CD8-positive, alpha-beta memory T cell (primary cell): Measurements from ENCODE around the gene PMIS2. TPM values are rescaled to one million over a fixed set of nuclear protein-coding genes. Genes with fewer than 3 reads are reported as not detected.
"Not testable (repeated sequence)": the region's sequence is repeated elsewhere in the genome, so short reads cannot be mapped to it uniquely, and the experiment has no call there.

ENCODE experiments used
- CTCF ChIA-PET: fragments of 350-600 bp; sonication (Branson Sonifier 250); formaldehyde crosslinking; loops from one replicate; lab custom pipeline; 2021; ENCODE audit warnings: antibody characterized with exemption; lab: Charles Lee
- POLR2A ChIA-PET: fragments of 350-600 bp; sonication (Branson Sonifier 250); formaldehyde crosslinking; loops from one replicate; lab custom pipeline; 2021; ENCODE audit warnings: antibody characterized with exemption; lab: Charles Lee
- DNase-seq, 5 donors: peaks; one replicate each; pipeline versions ENCODE4 v3.0.0 to v3.0.0-alpha.2; 2020 to 2022; ENCODE audit warnings: mixed read lengths in 1 of 5
- H3K27ac ChIP-seq: one replicate; pipeline ENCODE4 v1.7.0; 2013; ENCODE audit warnings: low read depth, mild to moderate bottlenecking, low read length, moderate library complexity
- H3K27me3 ChIP-seq: 2 replicates; pipeline ENCODE4 v1.7.0; 2013; ENCODE audit warnings: low read length, mild to moderate bottlenecking; ENCODE audit not compliant: insufficient read depth, poor library complexity, severe bottlenecking
- H3K36me3 ChIP-seq: 2 replicates; pipeline ENCODE4 v1.7.0; 2013; ENCODE audit warnings: mild to moderate bottlenecking, low read length, moderate library complexity; ENCODE audit not compliant: insufficient read depth
- H3K4me1 ChIP-seq: 2 replicates; pipeline ENCODE4 v1.7.0; 2013; ENCODE audit warnings: mild to moderate bottlenecking, low read length, moderate library complexity; ENCODE audit not compliant: insufficient read depth
- H3K4me3 ChIP-seq: 2 replicates; pipeline ENCODE4 v1.7.0; 2013; ENCODE audit warnings: mild to moderate bottlenecking, low read length
- H3K9me3 ChIP-seq: 2 replicates; pipeline ENCODE4 v1.7.0; 2013; ENCODE audit warnings: mild to moderate bottlenecking, low read length
- H3K27ac Mint-ChIP-seq, 8 donors: one replicate each; pipeline ENCODE4 v1.8.0; 2020 to 2021; ENCODE audit warnings: mixed read lengths in 8 of 8, mild to moderate bottlenecking in 6 of 8, inconsistent platforms in 3 of 8, moderate library complexity in 3 of 8
- H3K27me3 Mint-ChIP-seq, 2 donors: one replicate each; pipeline ENCODE4 v1.8.0; 2020 to 2021; ENCODE audit warnings: mixed read lengths in 2 of 2, mild to moderate bottlenecking in 1 of 2, moderate library complexity in 1 of 2
- H3K36me3 Mint-ChIP-seq, 3 donors: one replicate each; pipeline ENCODE4 v1.8.0; 2020 to 2021; ENCODE audit warnings: mixed read lengths in 3 of 3, inconsistent platforms in 1 of 3, mild to moderate bottlenecking in 1 of 3
- H3K4me1 Mint-ChIP-seq, 3 donors: one replicate each; pipeline ENCODE4 v1.8.0; 2020 to 2021; ENCODE audit warnings: mixed read lengths in 3 of 3, inconsistent platforms in 1 of 3, mild to moderate bottlenecking in 1 of 3
- H3K4me3 Mint-ChIP-seq, 7 donors: one replicate each; pipeline ENCODE4 v1.8.0; 2020 to 2021; ENCODE audit warnings: mixed read lengths in 7 of 7, mild to moderate bottlenecking in 6 of 7, moderate library complexity in 4 of 7, inconsistent platforms in 2 of 7
- H3K9me3 Mint-ChIP-seq, 5 donors: one replicate each; pipeline ENCODE4 v1.8.0; 2020 to 2022; ENCODE audit warnings: mixed read lengths in 5 of 5, mild to moderate bottlenecking in 3 of 5, moderate library complexity in 2 of 5, inconsistent platforms in 1 of 5
- polyA plus RNA-seq: library from polyadenylated mRNA; unstranded; fragments of 300-500 nt; fragmentation: Illumina TruSeq; gene quantifications from one replicate; pipeline ENCODE4 v1.2.3, GENCODE V29; 2021
- total RNA-seq, 2 experiments: library from RNA; stranded (reverse); gene quantifications; one replicate each; pipeline ENCODE4 v1.2.3, GENCODE V29; 2021

PMIS2 gene
- total and polyA plus RNA-seq, 3 experiments from 2014 or later, result not detected

DNA sequence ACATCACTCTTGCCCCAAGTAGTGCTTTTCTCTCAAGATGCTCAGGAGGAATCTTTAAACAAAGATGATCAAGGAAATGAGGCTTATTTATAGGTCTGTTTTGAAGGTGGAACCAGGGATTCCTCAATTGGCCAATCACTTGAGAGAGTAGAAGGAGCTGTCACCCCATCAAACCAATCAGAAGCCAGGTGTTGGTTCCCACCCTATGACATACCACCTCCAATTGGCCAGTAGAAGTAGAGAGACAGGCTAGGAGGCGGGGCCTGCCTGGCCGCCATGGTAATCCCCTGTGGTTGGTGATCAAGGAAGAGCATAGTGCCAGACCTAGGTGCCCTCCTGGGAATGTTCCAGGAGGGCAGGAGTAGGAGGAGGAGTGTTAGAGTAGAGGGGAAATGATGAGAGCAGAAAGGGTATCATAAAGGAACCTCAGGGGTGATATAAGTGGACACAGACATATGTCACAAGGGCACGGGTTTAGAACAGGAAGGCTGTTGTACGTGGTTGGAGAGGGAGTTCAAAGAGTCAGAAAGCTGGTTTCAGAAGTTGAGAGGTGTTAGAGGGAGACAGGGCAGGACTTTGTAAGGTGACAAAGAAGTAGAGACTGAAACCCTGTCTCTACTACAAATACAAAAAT lies 10.5 kb downstream of the PMIS2 start:
- ChIA-PET CTCF (no interaction called here), POLR2A (no interaction called here)
- H3K27me3 Mint-ChIP-seq, result peaks cover 5 to 35% of the 10 kb centered on the region in 2 donors
- peak overlapping the region in 1 of 8 donors; percentile 10 for H3K27ac Mint-ChIP-seq
- no peak overlapping the region for H3K4me3 Mint-ChIP-seq
- DNase-seq, result no peak
- Histone ChIP-seq H3K4me3 (no peak overlapping the region), H3K9me3 (no peaks in the 10 kb centered on the region), H3K27ac (no peak overlapping the region), H3K4me1 (no peaks in the 10 kb centered on the region), H3K27me3 (no peaks in the 10 kb centered on the region), H3K36me3 (no peaks in the 10 kb centered on the region)
- peaks cover 0 to 3% (median 0%) of the 10 kb centered on the region in 3 donors for H3K36me3 Mint-ChIP-seq
- peaks cover 0 to 2% (median 0%) of the 10 kb centered on the region in 3 donors for H3K4me1 Mint-ChIP-seq
- no peaks in the 10 kb centered on the region for H3K9me3 Mint-ChIP-seq

- Mint-ChIP-seq H3K27me3 (peaks cover 5 to 19% of the 10 kb centered on the region in 2 donors), H3K36me3 (peaks cover 0 to 4% (median 3%) of the 10 kb centered on the region in 3 donors), H3K27ac (no peak overlapping the region), H3K9me3 (peaks cover 0 to 3% (median 0%) of the 10 kb centered on the region in 5 donors), H3K4me3 (no peak overlapping the region), H3K4me1 (no peaks in the 10 kb centered on the region)
- H3K36me3 ChIP-seq, result no peaks in the 10 kb centered on the region
- no peaks in the 10 kb centered on the region for H3K27me3 ChIP-seq
- H3K4me3 ChIP-seq, result no peak overlapping the region
- no peak for DNase-seq
- CTCF ChIA-PET, result interaction anchor here (1.1 to 1.2 kb wide), 2 partner anchors 10 to 11 kb away, joined by 3 to 4 read pairs; partner anchors contain the start of gene HAUS5
- H3K9me3 ChIP-seq, result no peaks in the 10 kb centered on the region
- POLR2A ChIA-PET, result no interaction called here
- H3K4me1 ChIP-seq, result no peaks in the 10 kb centered on the region
- H3K27ac ChIP-seq, result no peak overlapping the region
Observed at GRCh38 chr19:35601971-35602370, 16.0 kb downstream of the PMIS2 start.

DNA sequence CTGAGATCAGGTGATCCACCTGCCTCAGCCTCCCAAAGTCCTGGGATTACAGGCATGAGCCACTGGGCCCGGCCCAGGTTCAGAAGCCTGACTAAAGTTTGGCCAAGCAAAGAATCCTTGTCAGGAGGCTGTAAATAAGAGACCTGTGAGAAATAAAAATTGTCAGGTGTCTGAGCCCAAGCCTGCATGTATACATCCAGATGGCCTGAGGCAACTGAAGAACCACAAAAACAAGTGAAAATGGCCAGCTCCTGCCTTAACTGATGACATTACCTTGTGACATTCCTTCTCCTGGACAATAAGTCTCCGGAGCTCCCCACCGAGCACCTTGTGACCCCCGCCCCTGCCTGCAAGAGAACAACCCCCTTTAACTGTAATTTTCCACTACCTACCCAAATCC lies 18.5 kb downstream of the PMIS2 start:
- H3K36me3 Mint-ChIP-seq, H3K27me3 ChIP-seq, POLR2A ChIA-PET, H3K9me3 Mint-ChIP-seq, H3K9me3 ChIP-seq, H3K36me3 ChIP-seq, H3K4me1 ChIP-seq, H3K4me1 Mint-ChIP-seq, H3K4me3 Mint-ChIP-seq, H3K4me3 ChIP-seq, DNase-seq, H3K27ac Mint-ChIP-seq, H3K27ac ChIP-seq, CTCF ChIA-PET: not testable (repeated sequence)
- H3K27me3 Mint-ChIP-seq, result peaks cover 3 to 12% of the 10 kb centered on the region in 2 donors

DNA sequence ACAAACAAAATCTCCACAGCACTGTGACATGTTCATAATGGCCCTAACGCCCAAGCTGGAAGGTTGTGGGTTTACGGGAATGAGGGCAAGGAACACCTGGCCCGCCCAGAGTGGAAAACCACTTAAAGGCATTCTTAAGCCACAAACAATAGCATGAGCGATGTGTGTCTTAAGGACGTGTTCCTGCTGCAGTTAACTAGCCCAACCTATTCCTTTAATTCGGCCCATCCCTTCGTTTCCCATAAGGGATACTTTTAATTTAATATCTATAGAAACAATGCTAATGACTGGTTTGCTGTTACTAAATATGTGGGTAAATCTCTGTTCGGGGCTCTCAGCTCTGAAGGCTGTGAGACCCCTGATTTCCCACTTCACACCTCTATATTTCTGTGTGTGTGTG lies 21.2 kb downstream of the PMIS2 start:
- H3K27me3 ChIP-seq, H3K36me3 Mint-ChIP-seq, H3K27ac ChIP-seq, H3K9me3 ChIP-seq, H3K4me3 ChIP-seq, H3K36me3 ChIP-seq, POLR2A ChIA-PET, H3K27me3 Mint-ChIP-seq, DNase-seq, H3K9me3 Mint-ChIP-seq, H3K4me3 Mint-ChIP-seq: not testable (repeated sequence)
- Mint-ChIP-seq H3K4me1 (peaks cover 16 to 24% (median 23%) of the 10 kb centered on the region in 3 donors), H3K27ac (peak overlapping the region in 2 of 8 donors; percentile 32 to 62)
- peaks cover 22% of the 10 kb centered on the region for H3K4me1 ChIP-seq
- CTCF ChIA-PET, result interaction anchor here (0.9 to 1.2 kb wide), 2 partner anchors 8 to 15 kb away, joined by 3 read pairs; no protein-coding TSS in a partner anchor

DNA sequence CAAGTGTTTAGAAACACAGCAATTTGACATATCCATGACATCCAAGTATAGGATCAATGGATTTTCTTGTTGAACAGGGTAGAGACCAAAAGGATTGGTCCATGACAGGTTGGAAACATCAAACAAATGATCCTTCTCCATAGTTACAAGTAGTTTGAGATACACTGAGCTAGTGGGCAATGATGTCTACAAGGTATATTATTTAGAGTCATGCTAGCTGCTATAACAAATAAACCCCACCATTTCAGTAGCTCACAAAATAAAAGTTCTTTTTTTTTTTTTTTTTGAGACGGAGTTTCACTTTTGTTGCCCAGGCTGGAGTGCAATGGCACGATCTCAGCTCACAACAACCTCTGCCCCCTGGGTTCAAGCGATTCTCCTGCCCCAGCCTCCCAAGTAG lies 21.7 kb downstream of the PMIS2 start:
- Mint-ChIP-seq H3K27me3 (peaks cover 0 to 3% of the 10 kb centered on the region in 2 donors), H3K9me3 (peaks cover 2 to 9% (median 4%) of the 10 kb centered on the region in 5 donors), H3K36me3 (peaks cover 2 to 4% (median 2%) of the 10 kb centered on the region in 3 donors), H3K27ac (peak overlapping the region in 1 of 8 donors; percentile 62), H3K4me3 (no peak overlapping the region), H3K4me1 (peaks cover 20 to 29% (median 28%) of the 10 kb centered on the region in 3 donors)
- ChIA-PET POLR2A (no interaction called here), CTCF (interaction anchor here (1.2 kb wide), 1 partner anchor 15 kb away, joined by 3 read pairs; no protein-coding TSS in a partner anchor)
- Histone ChIP-seq H3K4me3 (no peak overlapping the region), H3K4me1 (peaks cover 25% of the 10 kb centered on the region), H3K36me3 (no peaks in the 10 kb centered on the region), H3K9me3 (no peaks in the 10 kb centered on the region), H3K27me3 (no peaks in the 10 kb centered on the region), H3K27ac (no peak overlapping the region)
- DNase-seq, result no peak

DNA sequence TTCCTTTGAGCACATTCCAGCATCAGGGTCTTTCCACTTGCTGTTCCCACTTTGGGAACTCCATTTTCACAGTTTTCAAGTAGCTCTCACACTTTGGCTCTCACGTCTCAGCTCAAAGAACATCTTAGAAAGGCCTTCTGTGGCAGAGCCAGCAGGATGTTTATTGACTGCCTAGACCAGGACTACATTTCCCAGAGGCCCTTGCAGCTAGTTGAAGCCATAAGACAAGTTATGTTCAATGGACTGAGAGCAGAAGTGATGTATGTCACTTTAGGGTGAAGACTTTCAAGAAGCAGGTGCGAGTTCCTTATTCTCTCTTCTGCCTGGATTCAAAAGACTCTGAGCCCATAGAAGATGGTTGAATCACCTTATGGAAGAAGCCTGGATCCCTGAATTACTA lies 22.3 kb downstream of the PMIS2 start:
- Mint-ChIP-seq H3K4me3 (no peak overlapping the region), H3K27ac (peak overlapping the region in 3 of 8 donors; percentile 12 to 62 (median 14)), H3K27me3 (peaks cover 0 to 2% of the 10 kb centered on the region in 2 donors), H3K36me3 (peaks cover 2 to 4% (median 2%) of the 10 kb centered on the region in 3 donors), H3K4me1 (peaks cover 21 to 34% (median 31%) of the 10 kb centered on the region in 3 donors), H3K9me3 (peaks cover 2 to 9% (median 4%) of the 10 kb centered on the region in 5 donors)
- Histone ChIP-seq H3K27ac (no peak overlapping the region), H3K9me3 (no peaks in the 10 kb centered on the region), H3K4me1 (peaks cover 30% of the 10 kb centered on the region), H3K36me3 (no peaks in the 10 kb centered on the region), H3K4me3 (no peak overlapping the region), H3K27me3 (no peaks in the 10 kb centered on the region)
- ChIA-PET CTCF (interaction anchor here (1.2 kb wide), 1 partner anchor 14 kb away, joined by 3 read pairs; no protein-coding TSS in a partner anchor), POLR2A (no interaction called here)
- DNase-seq, result no peak

DNA sequence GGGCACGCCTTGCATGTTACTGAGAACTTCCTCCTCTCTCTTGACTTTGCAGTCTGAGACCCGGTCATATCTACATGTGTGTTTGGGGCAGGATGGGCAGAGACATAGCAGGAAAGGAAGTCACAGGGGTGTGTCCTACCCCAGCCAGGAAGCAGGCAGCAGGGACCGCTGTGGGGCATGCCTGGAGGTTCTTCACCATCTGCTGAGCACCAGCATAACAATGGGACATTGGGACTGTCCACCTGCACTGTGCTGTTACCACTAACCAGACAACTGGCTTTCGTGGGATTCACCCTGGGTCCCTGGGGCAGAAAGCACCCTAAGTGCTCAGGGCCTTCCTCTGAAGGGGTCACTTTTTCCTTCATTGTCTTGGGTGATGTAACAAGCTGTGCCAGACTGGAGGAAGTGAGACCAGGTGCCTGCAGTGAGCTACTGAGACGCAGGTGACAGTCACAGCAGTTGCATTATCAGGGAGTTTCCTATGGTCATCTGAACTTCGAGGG lies 23.9 kb downstream of the PMIS2 start:
- CTCF ChIA-PET, result no interaction called here
- H3K4me3 ChIP-seq, result peak overlapping the region; percentile 43

GRCh38 chr19:35612224-35612558 lies 26.2 kb downstream of the PMIS2 start:
- Mint-ChIP-seq H3K27ac (peak overlapping the region; percentile 41 to 95 (median 90)), H3K9me3 (peaks cover 2 to 8% (median 4%) of the 10 kb centered on the region in 5 donors), H3K4me1 (peaks cover 25 to 41% (median 31%) of the 10 kb centered on the region in 3 donors), H3K36me3 (peaks cover 0 to 23% (median 6%) of the 10 kb centered on the region in 3 donors), H3K27me3 (no peaks in the 10 kb centered on the region), H3K4me3 (peak overlapping the region; percentile 84 to 95 (median 87))
- peak overlapping the region; percentile 91 for H3K4me3 ChIP-seq
- H3K4me1 ChIP-seq, result peaks cover 31% of the 10 kb centered on the region
- H3K27ac ChIP-seq, result peak overlapping the region; percentile 86
- no peaks in the 10 kb centered on the region for H3K9me3 ChIP-seq
- POLR2A ChIA-PET, result interaction anchor here (1.0 kb wide), 1 partner anchor 36 kb away, joined by 3 read pairs; the partner anchor contains the start of gene COX6B1
- no peaks in the 10 kb centered on the region for H3K36me3 ChIP-seq
- no peak for DNase-seq
- no peaks in the 10 kb centered on the region for H3K27me3 ChIP-seq
- CTCF ChIA-PET, result interaction anchor here (0.8 to 1.6 kb wide), 2 partner anchors 64 to 107 kb away, joined by 3 to 4 read pairs; no protein-coding TSS in a partner anchor

More for the DNA sequence above, 23.9 kb downstream of the PMIS2 start:
- no peak overlapping the region for H3K27ac ChIP-seq
- POLR2A ChIA-PET, result no interaction called here
- H3K27me3 ChIP-seq, result no peaks in the 10 kb centered on the region
- peak overlapping the region in 5 of 7 donors; percentile 9 to 39 (median 32) for H3K4me3 Mint-ChIP-seq
- H3K9me3 Mint-ChIP-seq, result peaks cover 2 to 9% (median 4%) of the 10 kb centered on the region in 5 donors
- no peaks in the 10 kb centered on the region for H3K36me3 ChIP-seq
- peaks cover under 1 to 7% (median 2%) of the 10 kb centered on the region in 3 donors for H3K36me3 Mint-ChIP-seq
- DNase-seq, result no peak
- no peaks in the 10 kb centered on the region for H3K9me3 ChIP-seq
- peaks cover 25 to 41% (median 31%) of the 10 kb centered on the region in 3 donors for H3K4me1 Mint-ChIP-seq
- H3K4me1 ChIP-seq, result peaks cover 31% of the 10 kb centered on the region
- peak overlapping the region; percentile 32 to 88 (median 74) for H3K27ac Mint-ChIP-seq
- no peaks in the 10 kb centered on the region for H3K27me3 Mint-ChIP-seq
